Tibial nerve (tissue), 4 donors: Measurements from ENCODE around the gene RASA1. TPM values are rescaled to one million over a fixed set of nuclear protein-coding genes. Genes with fewer than 3 reads are reported as not detected.

Source experiments
- DNase-seq, 2 donors: peaks; one replicate each; pipeline ENCODE4 v3.0.0-alpha.2; 2019; ENCODE audit warnings: low spot score in 2 of 2
- H3K27ac ChIP-seq, 4 donors: fragments of 200-600 bp; sonication (generic) in 3 of 4; one replicate each; pipeline ENCODE4 v1.5.1; 2017 to 2019; ENCODE audit warnings: mild to moderate bottlenecking in 1 of 4
- H3K27me3 ChIP-seq, 2 donors: fragments of 200-600 bp; sonication (generic) in 1 of 2; one replicate each; pipeline versions ENCODE4 v1.5.1 to v1.6.0; 2017 to 2019
- H3K36me3 ChIP-seq, 3 donors: fragments of 200-600 bp; sonication (generic); one replicate each; pipeline ENCODE4 v1.5.1; 2018 to 2019
- H3K4me1 ChIP-seq, 4 donors: fragments of 200-600 bp; sonication (generic) in 3 of 4; one replicate each; pipeline ENCODE4 v1.5.1; 2017 to 2019
- H3K4me3 ChIP-seq, 4 donors: fragments of 200-600 bp; sonication (generic) in 3 of 4; one replicate each; pipeline ENCODE4 v1.5.1; 2017 to 2019; ENCODE audit warnings: mild to moderate bottlenecking in 1 of 4, moderate library complexity in 1 of 4
- H3K9me3 ChIP-seq, 4 donors: fragments of 200-600 bp; sonication (generic) in 3 of 4; one replicate each; pipeline ENCODE4 v1.5.1; 2017 to 2019
- CTCF ChIP-seq, 5 experiments: fragments of 200-600 bp in 3 of 5; fragments of 450-650 bp in 2 of 5; sonication (generic) in 3 of 5; IDR thresholded peaks; one replicate each; pipeline ENCODE4 v1.5.1; 2016 to 2019; ENCODE audit warnings: antibody characterized with exemption in 5 of 5, mild to moderate bottlenecking in 3 of 5, moderate library complexity in 2 of 5
- EP300 ChIP-seq, 2 donors: sonication (generic); formaldehyde crosslinking; IDR thresholded peaks; one replicate each; pipeline ENCODE4 v1.6.1; 2017; ENCODE audit warnings: antibody characterized with exemption in 2 of 2, mild to moderate bottlenecking in 1 of 2
- POLR2A ChIP-seq, 2 donors: fragments of 450-650 bp; IDR thresholded peaks; one replicate each; pipeline ENCODE4 v1.6.1; 2017; ENCODE audit warnings: antibody characterized with exemption in 2 of 2, mild to moderate bottlenecking in 2 of 2, moderate library complexity in 2 of 2
- WGBS, 2 donors: methylation state at CpG; one replicate each; pipeline ENCODE4 v1.1.5; 2018; 5-methylcytosine and 5-hydroxymethylcytosine counted together
- total RNA-seq, 4 donors: library from RNA; depleted of rRNA; stranded (reverse); fragments of >200 nt; gene quantifications; one replicate each; pipeline ENCODE4 v1.1.0, GENCODE V29; 2016

The RASA1 gene
- total RNA-seq, 4 donors from 2014 or later = 26.9 to 40.6 (median 33.7) TPM

GRCh38 chr5:87423755-87424154 lies 156.1 kb downstream of the RASA1 start:
- Histone ChIP-seq H3K4me3 (no peak overlapping the region), H3K27ac (no peak overlapping the region), H3K4me1 (no peaks in the 10 kb centered on the region), H3K27me3 (no peaks in the 10 kb centered on the region), H3K36me3 (no peaks in the 10 kb centered on the region), H3K9me3 (no peaks in the 10 kb centered on the region)
- no peak for TF ChIP-seq CTCF (IDR thresholded peaks at IDR 0.05)
- TF ChIP-seq POLR2A (IDR thresholded peaks at IDR 0.05) = no peak
- TF ChIP-seq EP300 (IDR thresholded peaks at IDR 0.05) = no peak
- 71 to 78% methylated on average over 1 of the region's 1 CpG for WGBS, 2 donors
- DNase-seq = no peak

- H3K27me3 ChIP-seq = no peaks in the 10 kb centered on the region
- no peaks in the 10 kb centered on the region for H3K4me1 ChIP-seq
- DNase-seq = no peak
- no peak overlapping the region for H3K4me3 ChIP-seq
- no peak overlapping the region for H3K27ac ChIP-seq
- no peaks in the 10 kb centered on the region for H3K9me3 ChIP-seq
- TF ChIP-seq EP300 (IDR thresholded peaks at IDR 0.05) (no peak), CTCF (IDR thresholded peaks at IDR 0.05) (no peak), POLR2A (IDR thresholded peaks at IDR 0.05) (no peak)
- H3K36me3 ChIP-seq = no peaks in the 10 kb centered on the region
These were observed 163.3 kb downstream of the RASA1 start for GRCh38 chr5:87430863-87431457.

GRCh38 chr5:87432460-87432859 lies 164.8 kb downstream of the RASA1 start:
- 56 to 71% methylated on average over 2 of the region's 2 CpGs for WGBS, 2 donors
- no peak for DNase-seq
- no peak overlapping the region for H3K27ac ChIP-seq
- no peaks in the 10 kb centered on the region for H3K9me3 ChIP-seq
- H3K36me3 ChIP-seq = no peaks in the 10 kb centered on the region
- TF ChIP-seq CTCF (IDR thresholded peaks at IDR 0.05) (no peak), POLR2A (IDR thresholded peaks at IDR 0.05) (no peak), EP300 (IDR thresholded peaks at IDR 0.05) (no peak)
- H3K4me3 ChIP-seq = no peak overlapping the region
- no peaks in the 10 kb centered on the region for H3K27me3 ChIP-seq
- H3K4me1 ChIP-seq = no peaks in the 10 kb centered on the region

- Histone ChIP-seq H3K27me3 (no peaks in the 10 kb centered on the region), H3K36me3 (no peaks in the 10 kb centered on the region), H3K4me3 (no peak overlapping the region), H3K27ac (no peak overlapping the region), H3K4me1 (no peaks in the 10 kb centered on the region), H3K9me3 (no peaks in the 10 kb centered on the region)
- no peak for TF ChIP-seq CTCF (IDR thresholded peaks at IDR 0.05)
- no peak for TF ChIP-seq EP300 (IDR thresholded peaks at IDR 0.05)
- no peak for TF ChIP-seq POLR2A (IDR thresholded peaks at IDR 0.05)
- no peak for DNase-seq
- WGBS, 2 donors = 79% methylated on average over 1 of the region's 1 CpG
These were observed 166.3 kb downstream of the RASA1 start for GRCh38 chr5:87433945-87434344.

- Histone ChIP-seq H3K27me3 (no peaks in the 10 kb centered on the region), H3K27ac (no peak overlapping the region), H3K36me3 (no peaks in the 10 kb centered on the region), H3K4me1 (no peaks in the 10 kb centered on the region), H3K9me3 (peaks cover 0 to 3% (median under 1%) of the 10 kb centered on the region in 4 donors), H3K4me3 (no peak overlapping the region)
- no peak for DNase-seq
- WGBS, 2 donors = 77 to 84% methylated on average over 1 of the region's 1 CpG
- no peak for TF ChIP-seq EP300 (IDR thresholded peaks at IDR 0.05)
- TF ChIP-seq CTCF (IDR thresholded peaks at IDR 0.05) = no peak
- no peak for TF ChIP-seq POLR2A (IDR thresholded peaks at IDR 0.05)
These were observed 166.8 kb downstream of the RASA1 start for GRCh38 chr5:87434461-87434860.
